SU-DHL-6 (cell line): ENCODE data around the gene FOXP4.

ENCODE experiments used
- H2AFZ ChIP-seq: fragments of 200-600 bp; sonication (generic); 2 replicates; pipeline ENCODE4 v1.6.1; 2014; ENCODE audit warnings: low read depth, mild to moderate bottlenecking, moderate library complexity, mixed read lengths, antibody characterized with exemption, low read length; ENCODE audit not compliant: severe bottlenecking
- H3F3A ChIP-seq: fragments of 200-600 bp; shearing (Covaris generic); 2 replicates; pipeline ENCODE4 v1.6.0; 2016; ENCODE audit warnings: antibody characterized with exemption, mild to moderate bottlenecking; ENCODE audit not compliant: insufficient read depth
- H3K27ac ChIP-seq: fragments of 200-600 bp; sonication (generic); 2 replicates; pipeline ENCODE4 v1.5.1; 2016; ENCODE audit warnings: low read depth, mild to moderate bottlenecking, low read length, moderate library complexity, mixed read lengths
- H3K27me3 ChIP-seq: fragments of 200-600 bp; sonication (generic), shearing (Covaris generic); 2 replicates; pipeline ENCODE4 v1.6.0; 2014; ENCODE audit warnings: mild to moderate bottlenecking, low read length
- H3K36me3 ChIP-seq: fragments of 200-600 bp; sonication (generic); 2 replicates; pipeline ENCODE4 v1.6.1; 2014; ENCODE audit warnings: mild to moderate bottlenecking, low read length, mixed read lengths
- H3K4me2 ChIP-seq: fragments of 300-600, 200-600 bp; shearing (Covaris generic), sonication (generic); 2 replicates; pipeline ENCODE4 v1.6.0; 2014; ENCODE audit warnings: low read length, low read depth, mild to moderate bottlenecking; ENCODE audit not compliant: poor library complexity, severe bottlenecking
- H3K4me3 ChIP-seq: fragments of 200-600 bp; sonication (generic); 2 replicates; pipeline ENCODE4 v1.5.1; 2014; ENCODE audit warnings: antibody characterized with exemption, low read length, mild to moderate bottlenecking, mixed read lengths; ENCODE audit not compliant: insufficient read depth, poor library complexity, severe bottlenecking
- H3K79me2 ChIP-seq: fragments of 200-600 bp; sonication (generic); 2 replicates; pipeline ENCODE4 v1.6.1; 2014; ENCODE audit warnings: mild to moderate bottlenecking, low read length, moderate library complexity; ENCODE audit not compliant: insufficient read depth
- H3K9ac ChIP-seq: fragments of 200-600 bp; sonication (generic); 2 replicates; pipeline ENCODE4 v1.7.0; 2014; ENCODE audit warnings: mild to moderate bottlenecking, low read length
- H3K9me2 ChIP-seq: fragments of 200-600 bp; sonication (generic); replicated peaks from 2 replicates; pipeline ENCODE4 v1.6.1; 2014; ENCODE audit warnings: low read length; ENCODE audit not compliant: insufficient read depth
- H3K9me3 ChIP-seq: fragments of 200-600 bp; sonication (generic); 2 replicates; pipeline ENCODE4 v1.6.1; 2014; ENCODE audit warnings: low read length, mixed read lengths; ENCODE audit not compliant: insufficient read depth
- H4K20me1 ChIP-seq: fragments of 200-600 bp; sonication (generic); 2 replicates; pipeline ENCODE4 v1.6.1; 2014; ENCODE audit warnings: low read depth, mild to moderate bottlenecking, antibody characterized with exemption, low read length, moderate library complexity, mixed read lengths
- CTCF ChIP-seq: fragments of 200-600 bp; sonication (generic); IDR thresholded peaks from one replicate; pipeline ENCODE4 v1.5.1; 2017; ENCODE audit warnings: antibody characterized with exemption, mild to moderate bottlenecking, low read length, moderate library complexity; ENCODE audit not compliant: insufficient read depth, poor library complexity, severe bottlenecking
- EZH2phosphoT487 ChIP-seq: fragments of 200-600 bp; sonication (generic), shearing (Covaris generic); conservative IDR thresholded peaks from 2 replicates; pipeline ENCODE4 v1.6.1; 2018; ENCODE audit warnings: mild to moderate bottlenecking, antibody characterized with exemption, low read length, moderate library complexity, mixed read lengths

Gene FOXP4

GRCh38 chr6:41649596-41649995 lies 103.4 kb downstream of the FOXP4 start:
- no peaks in the 10 kb centered on the region for H4K20me1 ChIP-seq
- H3K4me2 ChIP-seq = no peak overlapping the region

GRCh38 chr6:41650120-41650519 lies 103.9 kb downstream of the FOXP4 start:
- Histone ChIP-seq H3K9me2 (no peaks in the 10 kb centered on the region), H4K20me1 (no peaks in the 10 kb centered on the region)

More at GRCh38 chr6:41649596-41649995, 103.4 kb downstream of the FOXP4 start:
- H3K79me2 ChIP-seq = no peaks in the 10 kb centered on the region
- no peaks in the 10 kb centered on the region for H3F3A ChIP-seq
- no peak for TF ChIP-seq EZH2phosphoT487
- TF ChIP-seq CTCF = no peak
- H3K9me2 ChIP-seq = no peaks in the 10 kb centered on the region
- H2AFZ ChIP-seq = no peak overlapping the region
- no peak overlapping the region for H3K27ac ChIP-seq
- H3K27me3 ChIP-seq = no peaks in the 10 kb centered on the region
- H3K9me3 ChIP-seq = no peaks in the 10 kb centered on the region
- no peaks in the 10 kb centered on the region for H3K36me3 ChIP-seq
- H3K4me3 ChIP-seq = no peak overlapping the region
- no peak overlapping the region for H3K9ac ChIP-seq

GRCh38 chr6:41651246-41651961 lies 105.2 kb downstream of the FOXP4 start:
- H3K4me3 ChIP-seq = no peak overlapping the region
- H3K36me3 ChIP-seq = no peaks in the 10 kb centered on the region
- no peaks in the 10 kb centered on the region for H3K9me3 ChIP-seq
- no peaks in the 10 kb centered on the region for H3K9me2 ChIP-seq
- no peaks in the 10 kb centered on the region for H3K79me2 ChIP-seq
- no peak overlapping the region for H3K9ac ChIP-seq
- no peak overlapping the region for H2AFZ ChIP-seq
- H3K4me2 ChIP-seq = no peak overlapping the region
- no peaks in the 10 kb centered on the region for H4K20me1 ChIP-seq
- no peak overlapping the region for H3K27ac ChIP-seq
- H3K27me3 ChIP-seq = no peaks in the 10 kb centered on the region
- TF ChIP-seq EZH2phosphoT487 (no peak), CTCF (no peak)
- no peaks in the 10 kb centered on the region for H3F3A ChIP-seq

More at GRCh38 chr6:41650120-41650519, 103.9 kb downstream of the FOXP4 start:
- H3K4me3 ChIP-seq = no peak overlapping the region
- no peak overlapping the region for H3K27ac ChIP-seq
- TF ChIP-seq EZH2phosphoT487 (no peak), CTCF (no peak)
- H3F3A ChIP-seq = no peaks in the 10 kb centered on the region
- H2AFZ ChIP-seq = no peak overlapping the region
- H3K4me2 ChIP-seq = no peak overlapping the region
- H3K9ac ChIP-seq = no peak overlapping the region
- H3K79me2 ChIP-seq = no peaks in the 10 kb centered on the region
- H3K36me3 ChIP-seq = no peaks in the 10 kb centered on the region
- no peaks in the 10 kb centered on the region for H3K9me3 ChIP-seq
- H3K27me3 ChIP-seq = no peaks in the 10 kb centered on the region
